ENCODE results near the gene CA10. TPM values are rescaled to one million over a fixed set of nuclear protein-coding genes. Genes with fewer than 3 reads are reported as not detected.

Gene CA10
- total and polyA plus RNA-seq, 9 of the 15 experiments (the other 6 are each of a cell fraction or from before 2014, with no cell fraction given) = not detected

- in situ Hi-C loops (cut with MboI) = no loop called here
- Histone ChIP-seq H3K27ac (ENCODE audit: extremely low read depth, low read depth, low read length) (no peak overlapping the region), H3K27me3 (ENCODE audit: control insufficient read depth in 2 of 2, insufficient read depth in 2 of 2, low read length in 2 of 2) (no peaks in the 10 kb centered on the region), H3K4me1 (replicated peaks in 1 of 2; ENCODE audit: control insufficient read depth in 2 of 2, insufficient read depth in 2 of 2, low read length in 2 of 2) (no peaks in the 10 kb centered on the region), H3K9ac (ENCODE audit: insufficient read depth in 1 of 2, low read depth in 2 of 2, low read length in 2 of 2) (no peak overlapping the region), H3K4me2 (ENCODE audit: insufficient read depth, low read length) (no peak overlapping the region), H3K9me3 (replicated peaks; ENCODE audit: control insufficient read depth, insufficient read depth, low read depth, low read length) (no peaks in the 10 kb centered on the region), H3K79me2 (ENCODE audit: control insufficient read depth, insufficient read depth, low read length) (no peaks in the 10 kb centered on the region), H3K9me1 (ENCODE audit: control insufficient read depth, insufficient read depth, low read length) (no peaks in the 10 kb centered on the region), H3K4me3 (no peak overlapping the region), H3K36me3 (ENCODE audit: control insufficient read depth, insufficient read depth, low read length) (no peaks in the 10 kb centered on the region), H2AFZ (ENCODE audit: low read depth, low read length) (no peak overlapping the region), H4K20me1 (replicated peaks; ENCODE audit: control insufficient read depth, insufficient read depth, low read length) (no peaks in the 10 kb centered on the region)
- DNase-seq (ENCODE audit: extremely low read depth in 1 of 4, low spot score in 3 of 4) (no peak), FAIRE-seq (no peak), ATAC-seq (no peak)
- BruUV-seq (replicated peaks) = no TSS peak
- ChIA-PET POLR2A (no interaction called here), CTCF (ENCODE audit: low intra/inter-chr PET ratio) (no interaction called here)
- intact Hi-C loops (cut with micrococcal nuclease) = no loop called here
- WGBS (ENCODE audit: insufficient coverage, low coverage, missing lambda C conversion rate) = 0% methylated on average over 1 of the region's 1 CpG
- TF ChIP-seq SMARCE1 (IDR thresholded peaks at IDR 0.05) = no peak
- no peak for TF ChIP-seq KHSRP (IDR thresholded peaks at IDR 0.05)
- no peak for TF ChIP-seq ZC3H11A (IDR thresholded peaks at IDR 0.05; ENCODE audit: low read depth, low read length)
- no peak for TF ChIP-seq CBX5 (IDR thresholded peaks at IDR 0.05; ENCODE audit: borderline replicate concordance, low read depth)
- no peak for TF ChIP-seq ESRRA (IDR thresholded peaks at IDR 0.05; ENCODE audit: borderline replicate concordance, low read depth)
- TF ChIP-seq ETV1 (tag; conservative IDR thresholded peaks at IDR 0.05; ENCODE audit: low read depth) = no peak
- TF ChIP-seq ZMIZ1 (IDR thresholded peaks at IDR 0.05; ENCODE audit: low read depth in 2 of 2, low read length in 2 of 2) = no peak
- TF ChIP-seq ARID3A (IDR thresholded peaks at IDR 0.05; ENCODE audit: borderline replicate concordance, low read depth, low read length) = no peak
- no peak for TF ChIP-seq ZNF512 (tag; IDR thresholded peaks at IDR 0.05)
- TF ChIP-seq ZNF561 (CRISPR knock-in tag; conservative IDR thresholded peaks at IDR 0.05) = no peak
- no peak for TF ChIP-seq ATF3 (IDR thresholded peaks at IDR 0.05)
- TF ChIP-seq ATF3 (CRISPR knock-in tag; conservative IDR thresholded peaks at IDR 0.05) = no peak
- no peak for TF ChIP-seq CHAMP1 (IDR thresholded peaks at IDR 0.05)
- TF ChIP-seq ZNF436 (CRISPR knock-in tag; IDR thresholded peaks at IDR 0.05) = no peak
Observed at GRCh38 chr17:51677875-51678274, 480.6 kb downstream of the CA10 start.

Data from K562 (cell line).